A549 (cell line): ENCODE data around the gene CCS.

ENCODE experiments used
- CHD4 ChIP-seq: fragments of 200-600 bp; sonication (generic); IDR thresholded peaks from 2 replicates; pipeline ENCODE4 v1.6.1; 2016; ENCODE audit warnings: antibody characterized with exemption, mild to moderate bottlenecking, borderline replicate concordance
- HOXB13 ChIP-seq: fragments of 250-450 bp; sonication (Bioruptor Pico); IDR thresholded peaks from 2 replicates; pipeline ENCODE4 v1.5.0; 2020; ENCODE audit warnings: low read depth, mild to moderate bottlenecking, moderate library complexity
- POLR2A ChIP-seq: IDR thresholded peaks from 2 replicates; pipeline ENCODE4 v1.6.1; 2012; ENCODE audit warnings: mild to moderate bottlenecking, low read length
- ZNF302 ChIP-seq: fragments of 250-450 bp; sonication (Bioruptor Pico); IDR thresholded peaks from 2 replicates; pipeline ENCODE4 v1.9.0; 2021; ENCODE audit warnings: inconsistent platforms, mild to moderate bottlenecking, moderate library complexity
- TF ChIP-seq, protein P1 (sequence below): IDR thresholded peaks from 2 replicates; pipeline ENCODE4 v1.6.1; 2012
- TF ChIP-seq, protein P2 (sequence below): fragments of >200 bp; sonication (Bioruptor Twin); formaldehyde crosslinking; IDR thresholded peaks from 3 replicates; pipeline ENCODE4 v1.5.1; 2016
- TF ChIP-seq, protein P3 (sequence below): fragments of 150-350 bp; IDR thresholded peaks from 2 replicates; pipeline ENCODE4 v1.6.1; 2014; ENCODE audit warnings: low read depth, mild to moderate bottlenecking, low read length
- TF ChIP-seq, protein P4 (sequence below): fragments of 450-650 bp; IDR thresholded peaks from 2 replicates; pipeline ENCODE4 v1.6.1; 2014; ENCODE audit warnings: antibody characterized with exemption

DNA sequence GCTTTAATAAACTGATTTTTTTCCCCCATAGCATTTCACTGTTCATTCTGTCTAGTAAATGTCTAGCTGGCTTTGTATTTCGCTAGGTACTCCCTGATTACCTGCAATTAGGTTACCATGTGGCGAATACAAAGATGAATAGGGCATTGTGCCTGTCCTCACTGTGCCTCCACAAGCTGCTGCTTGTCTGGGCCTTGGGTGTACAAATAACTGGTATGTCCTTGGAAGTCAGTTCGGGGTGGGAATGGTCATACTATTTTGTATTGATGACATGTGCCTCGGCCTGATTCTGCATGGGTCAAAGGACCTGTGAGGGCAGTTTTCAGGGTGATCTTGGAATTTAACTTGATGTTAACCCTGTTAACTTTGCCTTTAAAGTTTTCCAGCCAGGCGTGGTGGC lies 56.9 kb downstream of the CCS start:
- TF ChIP-seq, protein P1, sequence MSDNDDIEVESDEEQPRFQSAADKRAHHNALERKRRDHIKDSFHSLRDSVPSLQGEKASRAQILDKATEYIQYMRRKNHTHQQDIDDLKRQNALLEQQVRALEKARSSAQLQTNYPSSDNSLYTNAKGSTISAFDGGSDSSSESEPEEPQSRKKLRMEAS, result no peak
- TF ChIP-seq, protein P2, sequence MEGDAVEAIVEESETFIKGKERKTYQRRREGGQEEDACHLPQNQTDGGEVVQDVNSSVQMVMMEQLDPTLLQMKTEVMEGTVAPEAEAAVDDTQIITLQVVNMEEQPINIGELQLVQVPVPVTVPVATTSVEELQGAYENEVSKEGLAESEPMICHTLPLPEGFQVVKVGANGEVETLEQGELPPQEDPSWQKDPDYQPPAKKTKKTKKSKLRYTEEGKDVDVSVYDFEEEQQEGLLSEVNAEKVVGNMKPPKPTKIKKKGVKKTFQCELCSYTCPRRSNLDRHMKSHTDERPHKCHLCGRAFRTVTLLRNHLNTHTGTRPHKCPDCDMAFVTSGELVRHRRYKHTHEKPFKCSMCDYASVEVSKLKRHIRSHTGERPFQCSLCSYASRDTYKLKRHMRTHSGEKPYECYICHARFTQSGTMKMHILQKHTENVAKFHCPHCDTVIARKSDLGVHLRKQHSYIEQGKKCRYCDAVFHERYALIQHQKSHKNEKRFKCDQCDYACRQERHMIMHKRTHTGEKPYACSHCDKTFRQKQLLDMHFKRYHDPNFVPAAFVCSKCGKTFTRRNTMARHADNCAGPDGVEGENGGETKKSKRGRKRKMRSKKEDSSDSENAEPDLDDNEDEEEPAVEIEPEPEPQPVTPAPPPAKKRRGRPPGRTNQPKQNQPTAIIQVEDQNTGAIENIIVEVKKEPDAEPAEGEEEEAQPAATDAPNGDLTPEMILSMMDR, result no peak
- TF ChIP-seq POLR2A (no peak), CHD4 (no peak), HOXB13 (CRISPR knock-in tag) (no peak), ZNF302 (CRISPR knock-in tag) (no peak)
- TF ChIP-seq, protein P3, sequence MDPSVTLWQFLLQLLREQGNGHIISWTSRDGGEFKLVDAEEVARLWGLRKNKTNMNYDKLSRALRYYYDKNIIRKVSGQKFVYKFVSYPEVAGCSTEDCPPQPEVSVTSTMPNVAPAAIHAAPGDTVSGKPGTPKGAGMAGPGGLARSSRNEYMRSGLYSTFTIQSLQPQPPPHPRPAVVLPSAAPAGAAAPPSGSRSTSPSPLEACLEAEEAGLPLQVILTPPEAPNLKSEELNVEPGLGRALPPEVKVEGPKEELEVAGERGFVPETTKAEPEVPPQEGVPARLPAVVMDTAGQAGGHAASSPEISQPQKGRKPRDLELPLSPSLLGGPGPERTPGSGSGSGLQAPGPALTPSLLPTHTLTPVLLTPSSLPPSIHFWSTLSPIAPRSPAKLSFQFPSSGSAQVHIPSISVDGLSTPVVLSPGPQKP, result no peak
- TF ChIP-seq, protein P4, sequence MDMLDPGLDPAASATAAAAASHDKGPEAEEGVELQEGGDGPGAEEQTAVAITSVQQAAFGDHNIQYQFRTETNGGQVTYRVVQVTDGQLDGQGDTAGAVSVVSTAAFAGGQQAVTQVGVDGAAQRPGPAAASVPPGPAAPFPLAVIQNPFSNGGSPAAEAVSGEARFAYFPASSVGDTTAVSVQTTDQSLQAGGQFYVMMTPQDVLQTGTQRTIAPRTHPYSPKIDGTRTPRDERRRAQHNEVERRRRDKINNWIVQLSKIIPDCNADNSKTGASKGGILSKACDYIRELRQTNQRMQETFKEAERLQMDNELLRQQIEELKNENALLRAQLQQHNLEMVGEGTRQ, result no peak
